Small intestine (tissue), 16 donors: ENCODE measurements around the gene SCGB1C1. TPM values are rescaled to one million over a fixed set of nuclear protein-coding genes. Genes with fewer than 3 reads are reported as not detected.
"Not testable (repeated sequence)": the region's sequence is repeated elsewhere in the genome, so short reads cannot be mapped to it uniquely, and the experiment has no call there.

ENCODE experiments used
- DNase-seq, 2 donors: peaks; one replicate each; pipeline versions ENCODE4 v3.0.0 to v3.0.0-alpha.2; 2013
- FAIRE-seq: peaks from 2 replicates; lab custom pipeline; 2012; peaks lifted over from hg19 to GRCh38; lab: Jason Lieb, UNC
- H3K27ac ChIP-seq, 3 donors: one replicate each; pipeline ENCODE4 v1.5.1; 2013; ENCODE audit warnings: low read length in 2 of 3, mild to moderate bottlenecking in 2 of 3, control low read depth in 1 of 3, inconsistent platforms in 1 of 3, low read depth in 1 of 3, moderate library complexity in 1 of 3
- H3K27me3 ChIP-seq, 3 donors: one replicate each; pipeline ENCODE4 v1.6.1; 2013; ENCODE audit warnings: low read length in 3 of 3, inconsistent platforms in 1 of 3; ENCODE audit not compliant: control insufficient read depth in 3 of 3, insufficient read depth in 3 of 3
- H3K36me3 ChIP-seq, 3 donors: one replicate each; pipeline ENCODE4 v1.6.1; 2013; ENCODE audit warnings: low read length in 3 of 3, inconsistent platforms in 1 of 3, low read depth in 1 of 3, mild to moderate bottlenecking in 1 of 3, moderate library complexity in 1 of 3; ENCODE audit not compliant: control insufficient read depth in 3 of 3, insufficient read depth in 2 of 3
- H3K4me1 ChIP-seq, 3 donors: one replicate each; pipeline ENCODE4 v1.6.1; 2013; ENCODE audit warnings: low read length in 2 of 3, inconsistent platforms in 1 of 3, low read depth in 1 of 3, mild to moderate bottlenecking in 1 of 3, moderate library complexity in 1 of 3; ENCODE audit not compliant: control insufficient read depth in 3 of 3, insufficient read depth in 2 of 3
- H3K4me3 ChIP-seq, 3 donors: one replicate each; pipeline ENCODE4 v1.5.1; 2013; ENCODE audit warnings: low read length in 3 of 3, control low read depth in 1 of 3, inconsistent platforms in 1 of 3, low read depth in 1 of 3, mild to moderate bottlenecking in 1 of 3, moderate library complexity in 1 of 3
- H3K9me3 ChIP-seq, 2 donors: one replicate each; pipeline ENCODE4 v1.6.1; 2013; ENCODE audit warnings: low read depth in 1 of 2, low read length in 1 of 2; ENCODE audit not compliant: control insufficient read depth in 2 of 2, insufficient read depth in 1 of 2
- WGBS, 3 donors: extraction: QIAGEN DNeasy Blood & Tissue Kit; methylation state at CpG; one replicate each; pipeline ENCODE4 v1.1.7; 2013; 5-methylcytosine and 5-hydroxymethylcytosine counted together
- long read RNA-seq, 10 donors: transcript quantifications; one replicate each; lab custom pipeline, GENCODE V29; 2026
- polyA plus RNA-seq, 4 donors: library from polyadenylated mRNA; stranded (reverse) in 3 of 4; unstranded in 1 of 4; fragments of 200-250 nt in 3 of 4; fragments of 120-200 nt in 1 of 4; gene quantifications; one replicate each; pipeline versions ENCODE4 v1.2.1 to v1.2.3, GENCODE V29; 2013
- donor health status: healthy with polysubstance abuse.
- donor health status: control.
- donor health status: control.
- donor health status: Bipolar disorder and iron deficiency.
- donor health status: healthy.

Gene SCGB1C1
- polyA plus RNA-seq = not detected
- long read RNA-seq, donor 1 = 0 reads
- long read RNA-seq, donor 2 = 0 reads
- long read RNA-seq, donor 3 = 0 reads
- long read RNA-seq, donor 4 = 0 reads
- long read RNA-seq, donor 5 = 0 reads
- long read RNA-seq, donor 6 = 0 reads
- long read RNA-seq, donor 7 = 0 reads
- long read RNA-seq, donor 8 = 0 reads
- long read RNA-seq, donor 9 = 0 reads
- long read RNA-seq, donor 10 = 0 reads

- not testable (repeated sequence) for H3K4me1 ChIP-seq, H3K9me3 ChIP-seq, H3K27me3 ChIP-seq, DNase-seq, H3K27ac ChIP-seq, FAIRE-seq, H3K4me3 ChIP-seq, H3K36me3 ChIP-seq
- WGBS, 3 donors = 65 to 90% (median 74%) methylated on average over 3 to 7 of the region's 11 CpGs
Measured at GRCh38 chr11:192674-193128, at the start of gene SCGB1C1. SCGB1C1 (plus strand) TSS chr11:193078; CDS start chr11:193100, 22 bp downstream.

GRCh38 chr11:180242-180641, 12.6 kb upstream of the SCGB1C1 start:
- H3K27ac ChIP-seq, H3K27me3 ChIP-seq, DNase-seq, H3K9me3 ChIP-seq, H3K4me1 ChIP-seq, H3K36me3 ChIP-seq, FAIRE-seq, H3K4me3 ChIP-seq: not testable (repeated sequence)
- WGBS, 3 donors = 0% methylated on average over 1 of the region's 13 CpGs; no CpG with 5 or more reads in 1 of the 3 donors

GRCh38 chr11:189200-189783, 3.6 kb upstream of the SCGB1C1 start:
- 84 to 90% (median 88%) methylated on average over 37 to 40 of the region's 55 CpGs for WGBS, 3 donors
- FAIRE-seq, DNase-seq: not testable (repeated sequence)

GRCh38 chr11:189843-190311, 3.0 kb upstream of the SCGB1C1 start:
- not testable (repeated sequence) for H3K27me3 ChIP-seq, FAIRE-seq, H3K36me3 ChIP-seq, H3K9me3 ChIP-seq, H3K4me3 ChIP-seq, H3K4me1 ChIP-seq, H3K27ac ChIP-seq, DNase-seq
- 63 to 71% (median 69%) methylated on average over 10 of the region's 25 CpGs for WGBS, 3 donors

More at GRCh38 chr11:189200-189783, 3.6 kb upstream of the SCGB1C1 start:
- not testable (repeated sequence) for H3K27ac ChIP-seq, H3K36me3 ChIP-seq, H3K4me1 ChIP-seq, H3K4me3 ChIP-seq, H3K27me3 ChIP-seq, H3K9me3 ChIP-seq

- 72 to 84% (median 78%) methylated on average over 5 of the region's 5 CpGs for WGBS, 3 donors
- FAIRE-seq, DNase-seq, H3K36me3 ChIP-seq, H3K27ac ChIP-seq, H3K4me1 ChIP-seq, H3K4me3 ChIP-seq, H3K9me3 ChIP-seq, H3K27me3 ChIP-seq: not testable (repeated sequence)
Measured at GRCh38 chr11:190546-190945, 2.3 kb upstream of the SCGB1C1 start.

GRCh38 chr11:191490-192478, 1.1 kb upstream of the SCGB1C1 start:
- 25 to 53% (median 29%) methylated on average over 4 to 7 of the region's 8 CpGs for WGBS, 3 donors
- H3K4me3 ChIP-seq = not testable (repeated sequence)
- peak; percentile 49 for FAIRE-seq

GRCh38 chr11:193481-193880, 603 bp downstream of the SCGB1C1 start:
- FAIRE-seq = not testable (repeated sequence)

More at GRCh38 chr11:191490-192478, 1.1 kb upstream of the SCGB1C1 start:
- not testable (repeated sequence) for H3K9me3 ChIP-seq, H3K27ac ChIP-seq, DNase-seq, H3K27me3 ChIP-seq, H3K36me3 ChIP-seq, H3K4me1 ChIP-seq

More at GRCh38 chr11:193481-193880, 603 bp downstream of the SCGB1C1 start:
- H3K27me3 ChIP-seq, H3K4me3 ChIP-seq, H3K36me3 ChIP-seq, H3K9me3 ChIP-seq, H3K27ac ChIP-seq, DNase-seq, H3K4me1 ChIP-seq: not testable (repeated sequence)
- 61 to 74% (median 72%) methylated on average over 5 of the region's 5 CpGs for WGBS, 3 donors
